ENCODE measurements around the gene ADAM15.

DNA sequence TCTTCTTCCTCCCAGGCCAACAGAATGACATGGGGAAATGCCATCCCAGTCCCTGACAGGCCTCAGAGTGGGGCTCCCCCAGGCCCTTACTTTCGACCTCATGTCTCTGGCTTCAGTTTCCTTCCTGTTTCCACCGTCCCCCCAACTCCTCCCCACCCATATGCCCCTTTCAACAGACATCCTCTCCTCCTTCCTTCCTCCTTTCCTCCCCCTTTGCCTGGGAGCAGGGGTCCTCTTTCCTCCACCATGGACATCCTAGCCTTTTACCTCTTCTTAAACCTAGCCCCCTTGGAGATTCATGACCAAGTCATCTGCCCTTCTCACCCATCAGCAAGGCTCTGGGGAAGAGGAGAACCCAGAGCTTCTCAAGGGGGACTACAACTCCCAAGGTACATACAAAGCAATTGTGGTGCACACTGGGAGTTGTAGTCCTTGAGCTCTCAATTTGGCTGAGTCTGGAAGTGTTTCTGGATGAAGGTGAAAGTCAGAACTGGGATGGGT is 44.5 kb upstream of the ADAM15 start:
- TF ChIP-seq CTCF (conservative IDR thresholded peaks at IDR 0.05; ENCODE audit: low read length) (no peak), EZH2phosphoT487 (IDR thresholded peaks at IDR 0.05; ENCODE audit: borderline replicate concordance) (no peak)

Measured in Loucy (cell line).